Fibroblast of skin of right quadriceps (primary cell): Measurements from ENCODE around the gene PHLDA3.
A peak's percentile ranks its signal among the peaks of the same experiment; 100 is the strongest.

Experiments
- DNase-seq: peaks from one replicate; pipeline ENCODE4 v3.0.0-alpha.2; 2013

PHLDA3 gene

GRCh38 chr1:201460814-201461644 lies 8.0 kb downstream of the PHLDA3 start:
- DNase-seq = peak; percentile 95

- DNase-seq = no peak
Measured at GRCh38 chr1:201459775-201460174, 9.2 kb downstream of the PHLDA3 start.

- no peak for DNase-seq
Measured at GRCh38 chr1:201459052-201459451, 9.9 kb downstream of the PHLDA3 start.

GRCh38 chr1:201457508-201457960 lies 11.5 kb downstream of the PHLDA3 start:
- no peak for DNase-seq

- peak; percentile 97 for DNase-seq
Measured at GRCh38 chr1:201456499-201457309, 12.3 kb downstream of the PHLDA3 start.

GRCh38 chr1:201455098-201455497 lies 13.9 kb downstream of the PHLDA3 start:
- DNase-seq = no peak

- DNase-seq = no peak
Measured at GRCh38 chr1:201454608-201455007, 14.4 kb downstream of the PHLDA3 start.

GRCh38 chr1:201452866-201453265 lies 16.1 kb downstream of the PHLDA3 start:
- DNase-seq = no peak

GRCh38 chr1:201450721-201451291 lies 18.2 kb downstream of the PHLDA3 start:
- peak; percentile 80 for DNase-seq

GRCh38 chr1:201448990-201449389 lies 20.0 kb downstream of the PHLDA3 start:
- no peak for DNase-seq

GRCh38 chr1:201447903-201448871 lies 20.8 kb downstream of the PHLDA3 start:
- DNase-seq = peak; percentile 67

- no peak for DNase-seq
Measured at GRCh38 chr1:201445310-201445709, 23.7 kb downstream of the PHLDA3 start.

- DNase-seq = peak; percentile 52
Measured at GRCh38 chr1:201444792-201445191, 24.2 kb downstream of the PHLDA3 start.

- DNase-seq = no peak
Measured at GRCh38 chr1:201443747-201444146, 25.2 kb downstream of the PHLDA3 start.

GRCh38 chr1:201436969-201437368 lies 32.0 kb downstream of the PHLDA3 start:
- DNase-seq = no peak

- peak; percentile 45 for DNase-seq
Measured at GRCh38 chr1:201436393-201436792, 32.6 kb downstream of the PHLDA3 start.

GRCh38 chr1:201434266-201434665 lies 34.7 kb downstream of the PHLDA3 start:
- DNase-seq = no peak

GRCh38 chr1:201433609-201434008 lies 35.4 kb downstream of the PHLDA3 start:
- DNase-seq = no peak

GRCh38 chr1:201430776-201431175 lies 38.2 kb downstream of the PHLDA3 start:
- no peak for DNase-seq

- no peak for DNase-seq
Measured at GRCh38 chr1:201429736-201430501, 39.1 kb downstream of the PHLDA3 start.

GRCh38 chr1:201427963-201428362 lies 41.0 kb downstream of the PHLDA3 start:
- no peak for DNase-seq
